Thyroid gland (tissue), 4 donors: ENCODE data around the gene SLAMF8.

Experiments used
- POLR2A ChIP-seq, 2 donors: fragments of 450-650 bp; IDR thresholded peaks; one replicate each; pipeline ENCODE4 v1.6.1; 2017; ENCODE audit warnings: antibody characterized with exemption in 2 of 2, mild to moderate bottlenecking in 2 of 2, moderate library complexity in 1 of 2
- TF ChIP-seq, protein P1 (sequence below), 6 experiments: fragments of 200-600 bp in 3 of 6; fragments of 450-650 bp in 3 of 6; sonication (generic) in 3 of 6; IDR thresholded peaks; one replicate each; pipeline ENCODE4 v1.5.1; 2016 to 2019; ENCODE audit warnings: antibody characterized with exemption in 6 of 6, mild to moderate bottlenecking in 2 of 6, inconsistent platforms in 1 of 6, moderate library complexity in 1 of 6

DNA sequence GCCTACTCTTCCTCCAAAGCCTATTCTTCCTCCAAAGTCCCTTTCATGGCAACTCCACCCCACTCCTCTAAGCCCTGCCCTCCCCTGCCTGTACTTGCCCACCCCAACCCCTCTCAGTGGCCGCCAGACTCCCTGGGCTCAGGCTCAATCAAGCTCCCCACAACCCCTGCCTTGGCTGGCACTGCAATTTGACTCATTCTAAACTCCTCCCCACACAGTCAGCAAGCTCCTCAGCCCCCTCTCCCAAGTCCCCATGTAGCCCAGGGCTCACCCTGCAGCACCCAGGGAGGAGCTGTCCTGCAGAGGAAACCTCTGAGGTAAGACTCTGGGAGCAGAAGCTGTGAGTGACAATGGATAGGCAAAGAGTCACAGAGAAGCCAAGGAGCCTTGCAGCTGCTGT is 39.4 kb downstream of the SLAMF8 start:
- TF ChIP-seq, protein P1, sequence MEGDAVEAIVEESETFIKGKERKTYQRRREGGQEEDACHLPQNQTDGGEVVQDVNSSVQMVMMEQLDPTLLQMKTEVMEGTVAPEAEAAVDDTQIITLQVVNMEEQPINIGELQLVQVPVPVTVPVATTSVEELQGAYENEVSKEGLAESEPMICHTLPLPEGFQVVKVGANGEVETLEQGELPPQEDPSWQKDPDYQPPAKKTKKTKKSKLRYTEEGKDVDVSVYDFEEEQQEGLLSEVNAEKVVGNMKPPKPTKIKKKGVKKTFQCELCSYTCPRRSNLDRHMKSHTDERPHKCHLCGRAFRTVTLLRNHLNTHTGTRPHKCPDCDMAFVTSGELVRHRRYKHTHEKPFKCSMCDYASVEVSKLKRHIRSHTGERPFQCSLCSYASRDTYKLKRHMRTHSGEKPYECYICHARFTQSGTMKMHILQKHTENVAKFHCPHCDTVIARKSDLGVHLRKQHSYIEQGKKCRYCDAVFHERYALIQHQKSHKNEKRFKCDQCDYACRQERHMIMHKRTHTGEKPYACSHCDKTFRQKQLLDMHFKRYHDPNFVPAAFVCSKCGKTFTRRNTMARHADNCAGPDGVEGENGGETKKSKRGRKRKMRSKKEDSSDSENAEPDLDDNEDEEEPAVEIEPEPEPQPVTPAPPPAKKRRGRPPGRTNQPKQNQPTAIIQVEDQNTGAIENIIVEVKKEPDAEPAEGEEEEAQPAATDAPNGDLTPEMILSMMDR (IDR thresholded peaks at IDR 0.05): no peak
- no peak for TF ChIP-seq POLR2A (IDR thresholded peaks at IDR 0.05)
